ENCODE data around the gene DDX27. TPM values are rescaled to one million over a fixed set of nuclear protein-coding genes. Genes with fewer than 3 reads are reported as not detected.
"Not testable (repeated sequence)": the region's sequence is repeated elsewhere in the genome, so short reads cannot be mapped to it uniquely, and the experiment has no call there.

DDX27 gene
- total RNA-seq, 4 donors from 2014 or later: 22.3 to 32.5 (median 29.8) TPM

GRCh38 chr20:49172413-49172812 is 46.8 kb upstream of the DDX27 start:
- H3K9me3 ChIP-seq: no peaks in the 10 kb centered on the region
- no peak overlapping the region for H3K27ac ChIP-seq
- no peak overlapping the region for H3K4me3 ChIP-seq
- H3K27me3 ChIP-seq: no peaks in the 10 kb centered on the region
- 0 to 25% methylated on average over 1 of the region's 1 CpG for WGBS, 2 donors (ENCODE audit: low coverage in 1 of 2)
- H3K4me1 ChIP-seq: peaks cover under 1 to 45% (median 7%) of the 10 kb centered on the region in 3 donors
- no peak for ATAC-seq
- peaks cover 0 to 12% of the 10 kb centered on the region in 2 donors for H3K36me3 ChIP-seq
- no peak for TF ChIP-seq POLR2AphosphoS5 (IDR thresholded peaks at IDR 0.05)
- TF ChIP-seq EP300 (IDR thresholded peaks at IDR 0.05): no peak
- no peak for TF ChIP-seq POLR2A (IDR thresholded peaks at IDR 0.05)

GRCh38 chr20:49174183-49174582 is 45.0 kb upstream of the DDX27 start:
- no peaks in the 10 kb centered on the region for H3K27me3 ChIP-seq
- 81 to 89% methylated on average over 3 of the region's 6 CpGs for WGBS, 2 donors (ENCODE audit: low coverage in 1 of 2)
- H3K9me3 ChIP-seq: no peaks in the 10 kb centered on the region
- no peak for ATAC-seq
- no peak overlapping the region for H3K4me3 ChIP-seq
- peaks cover 0 to 37% (median 0%) of the 10 kb centered on the region in 3 donors for H3K4me1 ChIP-seq
- H3K27ac ChIP-seq: no peak overlapping the region
- TF ChIP-seq POLR2AphosphoS5 (IDR thresholded peaks at IDR 0.05) (no peak), CTCF (IDR thresholded peaks at IDR 0.05) (no peak), EP300 (IDR thresholded peaks at IDR 0.05) (no peak), POLR2A (IDR thresholded peaks at IDR 0.05) (no peak)
- peaks cover 0 to 27% of the 10 kb centered on the region in 2 donors for H3K36me3 ChIP-seq

GRCh38 chr20:49179368-49180277 is 39.6 kb upstream of the DDX27 start:
- no peak for TF ChIP-seq EP300 (IDR thresholded peaks at IDR 0.05)
- TF ChIP-seq POLR2A (IDR thresholded peaks at IDR 0.05): no peak
- TF ChIP-seq POLR2AphosphoS5 (IDR thresholded peaks at IDR 0.05): no peak
- Histone ChIP-seq H3K36me3 (peaks cover 0 to 19% of the 10 kb centered on the region in 2 donors), H3K4me3 (no peak overlapping the region), H3K9me3 (no peaks in the 10 kb centered on the region), H3K4me1 (peaks cover 0 to 60% (median 5%) of the 10 kb centered on the region in 3 donors), H3K27me3 (no peaks in the 10 kb centered on the region), H3K27ac (no peak overlapping the region)
- ATAC-seq: no peak
- 10 to 27% methylated on average over 1 of the region's 1 CpG for WGBS, 2 donors (ENCODE audit: low coverage in 1 of 2)

- Histone ChIP-seq H3K27me3 (no peaks in the 10 kb centered on the region), H3K4me1 (peaks cover 0 to 77% (median 10%) of the 10 kb centered on the region in 3 donors), H3K9me3 (no peaks in the 10 kb centered on the region), H3K36me3 (peaks cover 0 to 15% of the 10 kb centered on the region in 2 donors), H3K4me3 (no peak overlapping the region), H3K27ac (no peak overlapping the region)
- TF ChIP-seq POLR2AphosphoS5 (IDR thresholded peaks at IDR 0.05) (no peak), POLR2A (IDR thresholded peaks at IDR 0.05) (no peak), CTCF (IDR thresholded peaks at IDR 0.05) (no peak), EP300 (IDR thresholded peaks at IDR 0.05) (no peak)
- ATAC-seq: no peak
- whole genome bisulfite sequencing, 2 donors (ENCODE audit: low coverage in 1 of 2): 64 to 69% methylated on average over 4 of the region's 8 CpGs
These were observed 37.8 kb upstream of the DDX27 start for GRCh38 chr20:49181265-49181877.

DNA sequence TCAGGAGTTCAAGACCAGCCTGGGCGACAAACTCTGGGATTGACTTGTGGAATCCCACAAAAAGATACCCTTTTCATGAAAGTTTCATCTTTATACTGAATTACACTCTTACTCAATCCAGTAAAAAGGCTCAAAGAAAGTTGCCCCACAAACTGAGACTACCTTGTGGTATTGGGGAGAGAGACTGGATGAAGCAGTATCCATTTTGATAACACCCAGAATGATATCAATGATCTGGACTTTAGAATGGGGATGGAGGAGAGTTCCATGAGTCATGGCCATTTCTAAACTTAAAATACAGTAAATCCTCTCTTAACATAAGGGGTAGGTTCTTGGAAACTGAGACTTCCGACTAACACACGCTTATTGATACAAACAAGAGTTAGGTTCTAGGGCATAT is 35.8 kb upstream of the DDX27 start:
- 89 to 96% methylated on average over 3 of the region's 3 CpGs for WGBS, 2 donors (ENCODE audit: low coverage in 1 of 2)
- Histone ChIP-seq H3K36me3 (peaks cover 0 to 4% of the 10 kb centered on the region in 2 donors), H3K4me1 (peaks cover 0 to 80% (median 12%) of the 10 kb centered on the region in 3 donors), H3K4me3 (no peak overlapping the region), H3K9me3 (no peaks in the 10 kb centered on the region), H3K27ac (no peak overlapping the region), H3K27me3 (no peaks in the 10 kb centered on the region)
- TF ChIP-seq POLR2AphosphoS5 (IDR thresholded peaks at IDR 0.05) (no peak), CTCF (IDR thresholded peaks at IDR 0.05) (no peak)
- no peak for ATAC-seq

- WGBS, 2 donors (ENCODE audit: low coverage in 1 of 2): 58 to 74% methylated on average over 2 to 3 of the region's 5 CpGs
- not testable (repeated sequence) for ATAC-seq
These were observed 35.1 kb upstream of the DDX27 start for GRCh38 chr20:49184084-49184501.

More at GRCh38 chr20:49184084-49184501, 35.1 kb upstream of the DDX27 start:
- H3K4me1 ChIP-seq: peaks cover 0 to 82% (median 12%) of the 10 kb centered on the region in 3 donors
- H3K27ac ChIP-seq, H3K9me3 ChIP-seq, H3K36me3 ChIP-seq, H3K27me3 ChIP-seq, H3K4me3 ChIP-seq: not testable (repeated sequence)

Measured in gastroesophageal sphincter (tissue), 4 donors.